GM12874 (cell line): ENCODE results near the gene KCNK6.

Experiments
- CTCF ChIP-seq: IDR thresholded peaks from 2 replicates; pipeline ENCODE4 v1.5.1; 2011; ENCODE audit warnings: low read depth, mild to moderate bottlenecking, control low read depth, low read length, moderate library complexity; ENCODE audit not compliant: insufficient read depth

The KCNK6 gene

DNA sequence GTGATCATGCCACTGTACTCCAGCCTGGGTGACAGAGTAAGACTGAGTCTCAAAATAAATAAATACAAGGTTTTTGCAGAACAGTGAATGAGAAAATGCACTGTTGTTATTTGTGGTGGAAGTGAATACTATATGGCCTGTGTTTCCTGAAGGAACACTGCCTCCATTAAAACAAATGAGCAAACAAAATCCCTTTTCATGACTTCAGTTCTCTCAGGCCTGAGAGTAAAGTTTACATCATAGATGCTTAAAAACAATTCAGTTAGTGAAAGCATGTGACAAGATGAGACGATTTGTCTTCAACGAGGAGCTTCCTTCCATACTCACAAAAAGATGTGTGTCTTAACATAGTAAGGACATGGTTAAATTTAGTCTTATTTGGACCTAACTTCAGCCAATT is 40.9 kb upstream of the KCNK6 start:
- no peak for TF ChIP-seq CTCF

DNA sequence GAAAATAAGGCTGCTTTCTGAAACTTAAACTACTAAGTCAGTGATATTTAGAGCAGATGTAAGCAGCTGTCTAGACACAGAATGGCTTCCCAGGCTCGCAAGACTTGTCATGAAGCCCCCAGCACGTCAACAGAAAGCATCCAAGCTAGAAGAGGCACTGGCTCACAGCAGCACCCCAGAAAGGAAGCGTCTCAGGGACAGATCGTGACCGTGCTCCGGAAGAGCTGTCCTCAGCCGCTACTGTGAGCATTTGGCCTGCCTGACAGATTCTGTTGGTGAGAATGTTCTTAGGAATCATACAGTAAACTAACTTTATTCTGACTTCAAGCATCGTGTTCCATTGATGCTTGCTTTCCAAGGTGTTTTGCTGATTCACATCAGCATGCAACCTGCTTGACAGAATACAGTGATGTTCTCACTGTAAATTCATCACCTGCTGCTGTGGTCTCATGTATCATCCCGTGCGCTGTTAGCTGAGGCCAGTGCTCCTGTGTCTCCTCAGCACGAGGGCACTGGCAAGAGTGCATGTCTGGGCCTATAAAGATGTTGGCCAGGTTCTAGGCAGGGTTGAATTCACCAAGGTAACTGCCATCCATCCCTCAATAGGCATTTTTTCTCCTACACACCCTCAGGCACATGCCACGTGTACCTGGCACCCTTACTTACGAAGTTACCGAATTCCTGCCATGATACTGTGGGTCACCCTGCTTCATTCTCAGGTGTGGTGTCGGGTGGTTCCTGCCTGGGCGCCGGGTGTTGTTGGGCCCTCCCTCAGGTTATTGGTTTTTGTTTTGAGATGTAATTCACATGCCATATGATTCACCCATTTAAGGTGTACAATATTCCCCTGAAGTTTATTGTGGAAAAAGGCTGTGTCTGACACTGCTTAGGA is 39.4 kb upstream of the KCNK6 start:
- TF ChIP-seq CTCF = no peak

DNA sequence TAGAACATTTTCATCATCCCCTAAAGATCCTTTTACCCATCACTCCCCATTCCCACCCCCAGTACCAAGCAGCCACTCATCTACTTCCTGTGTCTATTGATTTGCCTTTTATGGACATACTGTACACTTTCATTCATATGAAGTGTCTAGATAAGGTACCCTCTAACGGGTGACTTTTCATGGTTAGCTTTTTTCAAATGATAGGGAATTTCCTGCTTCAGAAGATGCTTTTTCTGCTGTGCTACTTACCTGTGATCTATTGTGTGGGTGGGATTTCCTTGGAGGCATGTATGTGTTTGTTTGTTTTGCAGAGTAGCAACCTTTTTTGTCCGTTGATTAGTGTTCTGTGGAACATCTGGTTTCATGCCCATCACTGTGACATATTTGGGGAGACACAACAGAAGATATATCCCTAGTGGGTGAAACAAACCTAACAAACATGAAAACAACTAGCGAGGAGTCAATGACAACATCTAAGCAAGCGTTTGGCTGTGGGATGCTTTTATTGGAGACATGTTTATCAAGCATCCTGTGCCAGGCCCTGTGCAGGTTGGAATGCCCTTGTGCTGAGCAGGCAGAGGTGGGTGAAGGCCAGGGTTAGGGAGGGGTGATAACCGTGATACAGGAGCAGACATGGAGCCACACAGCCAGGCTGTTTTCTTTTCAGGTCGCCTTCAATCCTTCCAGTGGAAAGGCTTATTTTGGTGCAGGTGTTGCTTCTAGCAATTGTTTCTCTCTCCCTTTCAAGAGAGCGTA is 37.7 kb upstream of the KCNK6 start:
- TF ChIP-seq CTCF = no peak

- TF ChIP-seq CTCF = no peak
Observed at GRCh38 chr19:38283271-38283670, 36.4 kb upstream of the KCNK6 start.

DNA sequence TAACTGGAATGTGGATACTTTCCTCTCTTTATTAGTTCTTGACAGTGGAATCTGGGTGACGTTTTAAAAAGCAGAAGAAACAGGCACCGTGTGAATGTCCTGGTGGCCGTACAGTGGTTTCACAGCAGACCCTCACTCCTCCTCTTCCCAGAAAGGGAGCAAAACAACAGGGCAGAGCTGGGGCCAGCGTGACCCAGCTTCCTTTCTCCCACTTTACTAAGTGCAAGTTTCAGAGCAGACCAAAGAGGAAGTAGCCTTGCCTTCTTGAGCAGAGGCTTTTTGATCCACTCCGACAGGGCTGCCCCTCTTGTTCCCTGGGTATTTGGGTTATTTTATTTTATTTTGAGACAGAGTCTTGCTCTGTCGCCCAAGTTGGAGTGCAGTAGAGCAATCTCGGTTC is 35.2 kb upstream of the KCNK6 start:
- no peak for TF ChIP-seq CTCF

GRCh38 chr19:38285567-38285966 is 34.1 kb upstream of the KCNK6 start:
- TF ChIP-seq CTCF = no peak

GRCh38 chr19:38287604-38288003 is 32.0 kb upstream of the KCNK6 start:
- TF ChIP-seq CTCF = no peak
